Caco-2 (cell line): Measurements from ENCODE around the gene CACNA2D1. TPM values are rescaled to one million over a fixed set of nuclear protein-coding genes. Genes with fewer than 3 reads are reported as not detected.

Experiments
- BruUV-seq: library from RNA; stranded (reverse); fragments of 400-500 nt; replicated peaks from 2 replicates; lab custom pipeline; 2021; lab: Mats Ljungman, UMichigan
- CTCF ChIA-PET: fragments of 300-600 bp; sonication (Branson Sonifier 250); formaldehyde crosslinking; loops from one replicate; lab custom pipeline; 2022; ENCODE audit warnings: antibody characterized with exemption; lab: Charles Lee
- POLR2A ChIA-PET: fragments of 300-600 bp; sonication (Branson Sonifier 250); formaldehyde crosslinking; loops from one replicate; lab custom pipeline; 2022; ENCODE audit warnings: antibody characterized with exemption; lab: Charles Lee
- DNase-seq, 2 experiments: peaks; one replicate each; pipeline versions ENCODE4 v3.0.0 to v3.0.0-alpha.2; 2020 to 2022
- H3K27me3 ChIP-seq: replicated peaks from 2 replicates; pipeline ENCODE4 v1.6.0; 2011; ENCODE audit warnings: low read length; ENCODE audit not compliant: control insufficient read depth, insufficient read depth
- H3K36me3 ChIP-seq: 2 replicates; pipeline ENCODE4 v1.5.1; 2011; ENCODE audit warnings: low read length; ENCODE audit not compliant: control insufficient read depth, insufficient read depth
- H3K4me1 ChIP-seq: fragments of 250-450 bp; sonication (Bioruptor Pico); 2 replicates; pipeline ENCODE4 v1.5.1; 2020; ENCODE audit warnings: mild to moderate bottlenecking
- H3K4me3 ChIP-seq: 2 replicates; pipeline ENCODE4 v1.5.1; 2011; ENCODE audit warnings: low read depth, mild to moderate bottlenecking, control low read depth, low read length
- H3K9me3 ChIP-seq: fragments of 250-450 bp; sonication (Bioruptor Pico); 2 replicates; pipeline ENCODE4 v1.5.1; 2020; ENCODE audit warnings: mild to moderate bottlenecking, moderate library complexity
- H3K27ac Mint-ChIP-seq: one replicate; pipeline ENCODE4 v1.8.0; 2022; ENCODE audit warnings: mixed read lengths; ENCODE audit not compliant: unreplicated experiment
- H3K27me3 Mint-ChIP-seq: one replicate; pipeline ENCODE4 v1.8.0; 2022; ENCODE audit warnings: mixed read lengths; ENCODE audit not compliant: insufficient read depth, unreplicated experiment
- H3K36me3 Mint-ChIP-seq: one replicate; pipeline ENCODE4 v1.8.0; 2022; ENCODE audit warnings: mild to moderate bottlenecking, mixed read lengths; ENCODE audit not compliant: insufficient read depth, unreplicated experiment
- H3K4me1 Mint-ChIP-seq: one replicate; pipeline ENCODE4 v1.8.0; 2022; ENCODE audit warnings: low read depth, mixed read lengths; ENCODE audit not compliant: unreplicated experiment
- H3K4me3 Mint-ChIP-seq: one replicate; pipeline ENCODE4 v1.8.0; 2022; ENCODE audit warnings: mild to moderate bottlenecking, moderate library complexity, mixed read lengths; ENCODE audit not compliant: unreplicated experiment
- H3K9me3 Mint-ChIP-seq: one replicate; pipeline ENCODE4 v1.8.0; 2022; ENCODE audit warnings: mixed read lengths; ENCODE audit not compliant: unreplicated experiment
- intact Hi-C: fragments of 100-400 bp; cut with micrococcal nuclease; formaldehyde crosslinking; loops from one replicate; pipeline ENCODE4 v1.10.0; 2022; ENCODE audit not compliant: unreplicated experiment
- total RNA-seq: library from RNA; stranded (reverse); gene quantifications from 2 replicates; pipeline ENCODE4 v1.2.3, GENCODE V29; 2022
- TF ChIP-seq, protein P1 (sequence below), 2 experiments: fragments of 200-600 bp in 1 of 2; IDR thresholded peaks; 1 replicate in 1 of 2; 2 replicates in 1 of 2; pipeline versions ENCODE4 v1.5.1 to v1.8.0; 2011 to 2022; ENCODE audit warnings: antibody characterized with exemption in 1 of 2, control low read depth in 1 of 2, inconsistent platforms in 1 of 2, low read depth in 1 of 2, low read length in 1 of 2, mild to moderate bottlenecking in 1 of 2, moderate library complexity in 1 of 2; ENCODE audit not compliant: insufficient read depth in 1 of 2, severe bottlenecking in 1 of 2, unreplicated experiment in 1 of 2

The CACNA2D1 gene
- total RNA-seq, 1 experiment from 2014 or later: not detected

DNA sequence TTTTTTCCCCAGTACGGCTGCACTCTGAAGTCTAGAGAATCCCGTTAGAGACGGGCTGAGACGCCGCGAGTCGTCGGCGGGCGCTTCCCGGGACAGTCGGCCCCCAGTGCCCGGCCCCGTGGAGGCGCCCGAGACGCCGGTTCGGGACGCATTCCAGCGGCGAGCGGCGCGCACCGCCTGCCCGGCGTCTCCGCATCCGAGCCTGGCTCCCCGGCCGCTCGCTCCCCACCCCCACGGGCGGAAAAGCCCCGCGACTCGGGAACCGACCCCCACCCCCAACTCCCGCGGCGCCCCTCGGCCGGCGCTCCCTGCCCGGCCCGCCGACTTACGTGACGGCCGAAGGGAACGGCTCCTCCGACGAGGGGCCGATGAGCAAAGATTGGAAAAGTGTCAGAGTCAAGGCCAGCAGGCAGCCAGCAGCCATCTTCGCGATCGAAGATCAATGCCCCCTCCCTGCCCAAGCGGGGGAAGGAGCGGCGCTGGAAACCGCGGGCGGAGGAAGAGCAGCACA lies 486 bp downstream of the CACNA2D1 start:
- BruUV-seq: no TSS peak

GRCh38 chr7:82442492-82443035 lies 1.0 kb downstream of the CACNA2D1 start:
- TF ChIP-seq, protein P1, sequence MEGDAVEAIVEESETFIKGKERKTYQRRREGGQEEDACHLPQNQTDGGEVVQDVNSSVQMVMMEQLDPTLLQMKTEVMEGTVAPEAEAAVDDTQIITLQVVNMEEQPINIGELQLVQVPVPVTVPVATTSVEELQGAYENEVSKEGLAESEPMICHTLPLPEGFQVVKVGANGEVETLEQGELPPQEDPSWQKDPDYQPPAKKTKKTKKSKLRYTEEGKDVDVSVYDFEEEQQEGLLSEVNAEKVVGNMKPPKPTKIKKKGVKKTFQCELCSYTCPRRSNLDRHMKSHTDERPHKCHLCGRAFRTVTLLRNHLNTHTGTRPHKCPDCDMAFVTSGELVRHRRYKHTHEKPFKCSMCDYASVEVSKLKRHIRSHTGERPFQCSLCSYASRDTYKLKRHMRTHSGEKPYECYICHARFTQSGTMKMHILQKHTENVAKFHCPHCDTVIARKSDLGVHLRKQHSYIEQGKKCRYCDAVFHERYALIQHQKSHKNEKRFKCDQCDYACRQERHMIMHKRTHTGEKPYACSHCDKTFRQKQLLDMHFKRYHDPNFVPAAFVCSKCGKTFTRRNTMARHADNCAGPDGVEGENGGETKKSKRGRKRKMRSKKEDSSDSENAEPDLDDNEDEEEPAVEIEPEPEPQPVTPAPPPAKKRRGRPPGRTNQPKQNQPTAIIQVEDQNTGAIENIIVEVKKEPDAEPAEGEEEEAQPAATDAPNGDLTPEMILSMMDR (IDR thresholded peaks at IDR 0.05; ENCODE audit: insufficient read depth in 1 of 2, low read depth in 1 of 2, low read length in 1 of 2, severe bottlenecking in 1 of 2, unreplicated experiment in 1 of 2): no peak
- peaks cover 8% of the 10 kb centered on the region; the same call in 1 of the 2 replicates for H3K4me1 ChIP-seq
- H3K4me1 Mint-ChIP-seq: no peaks in the 10 kb centered on the region
- no peak for DNase-seq
- no TSS peak for BruUV-seq
- H3K27me3 Mint-ChIP-seq: peaks cover 22% of the 10 kb centered on the region
- H3K36me3 Mint-ChIP-seq: no peaks in the 10 kb centered on the region
- no peak overlapping the region for H3K27ac Mint-ChIP-seq
- no peak overlapping the region for H3K4me3 ChIP-seq
- peak overlapping the region; percentile 64 for H3K4me3 Mint-ChIP-seq
- no peaks in the 10 kb centered on the region for H3K9me3 ChIP-seq
- ChIA-PET CTCF (no interaction called here), POLR2A (no interaction called here)
- H3K9me3 Mint-ChIP-seq: no peaks in the 10 kb centered on the region
- H3K36me3 ChIP-seq: no peaks in the 10 kb centered on the region
- H3K27me3 ChIP-seq: no peaks in the 10 kb centered on the region
- intact Hi-C loops: no loop called here

More for the DNA sequence above, 486 bp downstream of the CACNA2D1 start:
- peaks cover 25% of the 10 kb centered on the region for H3K27me3 Mint-ChIP-seq
- no peaks in the 10 kb centered on the region for H3K9me3 ChIP-seq
- H3K36me3 ChIP-seq: no peaks in the 10 kb centered on the region
- no peaks in the 10 kb centered on the region for H3K9me3 Mint-ChIP-seq
- no peaks in the 10 kb centered on the region for H3K27me3 ChIP-seq
- TF ChIP-seq, protein P1 (IDR thresholded peaks at IDR 0.05; ENCODE audit: insufficient read depth in 1 of 2, low read depth in 1 of 2, low read length in 1 of 2, severe bottlenecking in 1 of 2, unreplicated experiment in 1 of 2): no peak
- H3K4me3 Mint-ChIP-seq: peak overlapping the region; percentile 64
- H3K4me3 ChIP-seq: peak overlapping the region; percentile 48
- DNase-seq: peak in 1 of 2 experiments; percentile 4
- no peaks in the 10 kb centered on the region for H3K4me1 Mint-ChIP-seq
- peaks cover 8% of the 10 kb centered on the region; the same call in 1 of the 2 replicates for H3K4me1 ChIP-seq
- no peak overlapping the region for H3K27ac Mint-ChIP-seq
- no peaks in the 10 kb centered on the region for H3K36me3 Mint-ChIP-seq
- CTCF ChIA-PET: no interaction called here
- intact Hi-C loops: no loop called here
- POLR2A ChIA-PET: no interaction called here

DNA sequence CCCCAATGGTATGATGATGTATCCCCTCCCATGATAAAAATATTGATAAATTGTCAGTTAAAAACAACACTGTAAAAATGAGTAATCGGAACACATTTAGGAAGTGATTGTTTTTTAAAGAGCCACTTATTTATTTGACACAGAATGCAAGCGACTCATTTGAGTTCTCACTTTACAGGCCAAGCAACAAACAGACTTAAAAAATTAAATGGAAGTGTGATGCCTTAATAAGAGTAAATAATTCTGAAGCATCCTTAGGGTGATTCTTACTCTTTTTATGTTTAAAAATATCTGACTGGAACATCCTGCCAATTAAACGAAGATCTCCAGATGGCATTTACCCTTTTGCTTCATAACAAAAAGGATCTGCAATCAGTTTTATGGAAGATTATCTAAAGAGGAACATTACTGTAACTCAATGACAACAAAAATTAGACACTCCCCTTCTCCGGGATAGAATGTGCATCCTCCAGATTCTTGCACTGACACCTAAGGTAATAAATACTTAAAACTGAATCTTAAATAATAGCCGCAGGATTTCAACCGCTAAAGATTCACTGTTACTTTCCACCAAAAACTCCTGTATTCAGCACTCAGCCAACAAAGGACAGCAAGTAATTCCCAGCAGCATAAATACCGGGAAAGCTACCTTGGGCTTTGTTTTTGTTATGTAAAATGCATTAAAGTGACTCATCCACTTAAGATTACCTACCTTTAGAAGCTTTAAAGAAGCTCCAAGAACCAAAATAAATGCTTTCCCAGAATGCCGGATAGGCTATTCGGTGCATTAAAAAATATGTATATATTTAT lies 1.7 kb downstream of the CACNA2D1 start:
- no peaks in the 10 kb centered on the region for H3K4me1 Mint-ChIP-seq
- Histone ChIP-seq H3K4me3 (no peak overlapping the region), H3K27me3 (no peaks in the 10 kb centered on the region), H3K9me3 (no peaks in the 10 kb centered on the region), H3K4me1 (peaks cover 8% of the 10 kb centered on the region; the same call in 1 of the 2 replicates), H3K36me3 (no peaks in the 10 kb centered on the region)
- ChIA-PET POLR2A (no interaction called here), CTCF (no interaction called here)
- H3K27ac Mint-ChIP-seq: no peak overlapping the region
- H3K36me3 Mint-ChIP-seq: no peaks in the 10 kb centered on the region
- no peaks in the 10 kb centered on the region for H3K9me3 Mint-ChIP-seq
- H3K4me3 Mint-ChIP-seq: peak overlapping the region; percentile 64
- DNase-seq: no peak
- intact Hi-C loops: no loop called here
- peaks cover 22% of the 10 kb centered on the region for H3K27me3 Mint-ChIP-seq
- BruUV-seq: no TSS peak
- TF ChIP-seq, protein P1 (IDR thresholded peaks at IDR 0.05; ENCODE audit: insufficient read depth in 1 of 2, low read depth in 1 of 2, low read length in 1 of 2, severe bottlenecking in 1 of 2, unreplicated experiment in 1 of 2): no peak
